NCI-H82 treated with DMSO at 0.1 percent for 48 hours (cell line): ENCODE measurements around the gene KMT2A.
"Not testable (repeated sequence)": the region's sequence is repeated elsewhere in the genome, so short reads cannot be mapped to it uniquely, and the experiment has no call there.

ENCODE experiments used
- DNase-seq: peaks from one replicate; lab custom pipeline; 2025; ENCODE audit not compliant: unreplicated experiment; lab: John Stamatoyannopoulos, UW

The KMT2A gene

GRCh38 chr11:118434553-118435289, 1.6 kb upstream of the KMT2A start:
- peak; percentile 56 for DNase-seq

- DNase-seq = peak; percentile 94
Observed at GRCh38 chr11:118435290-118435892, 901 bp upstream of the KMT2A start.

GRCh38 chr11:118436639-118437207, 431 bp downstream of the KMT2A start:
- no peak for DNase-seq

- DNase-seq = peak; percentile 15
Observed at GRCh38 chr11:118437208-118438125, 1.2 kb downstream of the KMT2A start.

GRCh38 chr11:118438314-118438931, 2.1 kb downstream of the KMT2A start:
- DNase-seq = no peak

GRCh38 chr11:118439646-118440045, 3.4 kb downstream of the KMT2A start:
- no peak for DNase-seq

- DNase-seq = no peak
Observed at GRCh38 chr11:118441770-118442275, 5.5 kb downstream of the KMT2A start.

- DNase-seq = no peak
Observed at GRCh38 chr11:118442301-118442700, 6.0 kb downstream of the KMT2A start.

GRCh38 chr11:118442908-118443589, 6.8 kb downstream of the KMT2A start:
- no peak for DNase-seq

GRCh38 chr11:118443590-118444218, 7.4 kb downstream of the KMT2A start:
- no peak for DNase-seq

GRCh38 chr11:118447423-118447822, 11.1 kb downstream of the KMT2A start:
- DNase-seq = no peak

- DNase-seq = no peak
Observed at GRCh38 chr11:118448294-118448693, 12.0 kb downstream of the KMT2A start.

- DNase-seq = no peak
Observed at GRCh38 chr11:118449316-118449918, 13.1 kb downstream of the KMT2A start.

- DNase-seq = no peak
Observed at GRCh38 chr11:118450451-118450850, 14.2 kb downstream of the KMT2A start.

GRCh38 chr11:118462178-118462577, 25.9 kb downstream of the KMT2A start:
- no peak for DNase-seq

GRCh38 chr11:118468968-118469367, 32.7 kb downstream of the KMT2A start:
- DNase-seq = not testable (repeated sequence)

GRCh38 chr11:118471030-118471429, 34.7 kb downstream of the KMT2A start:
- DNase-seq = no peak

- DNase-seq = no peak
Observed at GRCh38 chr11:118473537-118473936, 37.2 kb downstream of the KMT2A start.

- DNase-seq = peak; percentile 46
Observed at GRCh38 chr11:118476676-118477075, 40.4 kb downstream of the KMT2A start.
